ENCODE results near the gene MBNL3.

DNA sequence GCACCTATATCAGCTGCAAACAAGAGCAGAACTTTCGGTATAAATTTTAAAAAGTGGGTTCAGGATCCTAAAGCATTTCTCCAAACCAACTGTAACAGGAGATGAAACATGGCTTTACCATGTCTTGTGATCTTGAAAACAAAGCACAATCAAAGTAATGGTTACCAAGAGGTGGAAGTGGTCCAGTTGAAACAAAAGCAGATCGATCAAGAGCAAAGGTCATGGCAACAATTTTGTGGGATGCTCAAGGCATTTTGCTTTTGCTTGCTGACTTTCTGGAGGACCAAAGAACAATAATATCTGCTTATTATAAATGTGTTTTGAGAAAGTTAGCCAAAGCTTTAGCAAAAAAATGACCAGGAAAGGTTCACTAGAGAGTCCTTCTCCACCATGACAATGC lies 152.7 kb downstream of the MBNL3 start:
- TF ChIP-seq, protein P1, sequence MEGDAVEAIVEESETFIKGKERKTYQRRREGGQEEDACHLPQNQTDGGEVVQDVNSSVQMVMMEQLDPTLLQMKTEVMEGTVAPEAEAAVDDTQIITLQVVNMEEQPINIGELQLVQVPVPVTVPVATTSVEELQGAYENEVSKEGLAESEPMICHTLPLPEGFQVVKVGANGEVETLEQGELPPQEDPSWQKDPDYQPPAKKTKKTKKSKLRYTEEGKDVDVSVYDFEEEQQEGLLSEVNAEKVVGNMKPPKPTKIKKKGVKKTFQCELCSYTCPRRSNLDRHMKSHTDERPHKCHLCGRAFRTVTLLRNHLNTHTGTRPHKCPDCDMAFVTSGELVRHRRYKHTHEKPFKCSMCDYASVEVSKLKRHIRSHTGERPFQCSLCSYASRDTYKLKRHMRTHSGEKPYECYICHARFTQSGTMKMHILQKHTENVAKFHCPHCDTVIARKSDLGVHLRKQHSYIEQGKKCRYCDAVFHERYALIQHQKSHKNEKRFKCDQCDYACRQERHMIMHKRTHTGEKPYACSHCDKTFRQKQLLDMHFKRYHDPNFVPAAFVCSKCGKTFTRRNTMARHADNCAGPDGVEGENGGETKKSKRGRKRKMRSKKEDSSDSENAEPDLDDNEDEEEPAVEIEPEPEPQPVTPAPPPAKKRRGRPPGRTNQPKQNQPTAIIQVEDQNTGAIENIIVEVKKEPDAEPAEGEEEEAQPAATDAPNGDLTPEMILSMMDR (IDR thresholded peaks at IDR 0.05 in 4 of 5, conservative IDR thresholded peaks at IDR 0.05 in 1 of 5): no peak
- TF ChIP-seq POLR2A (IDR thresholded peaks at IDR 0.05): no peak
